HAP-1 (cell line): ENCODE results near the gene SCGB1C2.
"Not testable (repeated sequence)": the region's sequence is repeated elsewhere in the genome, so short reads cannot be mapped to it uniquely, and the experiment has no call there.

Experiments used
- DNase-seq, 2 experiments: peaks; one replicate each; pipeline ENCODE4 v3.0.0-alpha.2; 2016 to 2020; ENCODE audit warnings: low spot score in 2 of 2
- H3K27me3 ChIP-seq: fragments of 250-450 bp; sonication (Bioruptor Pico); 2 replicates; pipeline ENCODE4 v1.5.1; 2020; ENCODE audit warnings: low read depth, mild to moderate bottlenecking, moderate library complexity
- H3K36me3 ChIP-seq: fragments of 250-450 bp; sonication (Bioruptor Pico); replicated peaks from 2 replicates; pipeline ENCODE4 v1.5.1; 2020; ENCODE audit warnings: mild to moderate bottlenecking
- H3K4me1 ChIP-seq: fragments of 250-450 bp; sonication (Bioruptor Pico); 2 replicates; pipeline ENCODE4 v1.5.1; 2020; ENCODE audit warnings: mild to moderate bottlenecking
- H3K4me3 ChIP-seq: fragments of 250-450 bp; sonication (Bioruptor Pico); 2 replicates; pipeline ENCODE4 v1.5.1; 2020; ENCODE audit warnings: mild to moderate bottlenecking, moderate library complexity
- H3K9me3 ChIP-seq: fragments of 250-450 bp; sonication (Bioruptor Pico); 2 replicates; pipeline ENCODE4 v1.5.1; 2020; ENCODE audit warnings: mild to moderate bottlenecking, moderate library complexity
- in situ Hi-C: fragments of 300-500 bp; cut with MboI; formaldehyde crosslinking; loops from 3 replicates; pipeline ENCODE4 v1.14.3; 2020; ENCODE audit warnings: low sequenced_read_pairs, inconsistent platforms, mixed read lengths

SCGB1C2 gene

GRCh38 chr17:137166-137807, at the start of gene SCGB1C2:
Gene SCGB1C2, plus strand, starts transcription at chr17:137569. Its CDS starts 22 bp downstream, at chr17:137591.
- H3K9me3 ChIP-seq, H3K4me3 ChIP-seq, H3K36me3 ChIP-seq, in situ Hi-C loops, DNase-seq, H3K4me1 ChIP-seq, H3K27me3 ChIP-seq: not testable (repeated sequence)

GRCh38 chr17:113111-113510, 24.3 kb upstream of the SCGB1C2 start:
- H3K36me3 ChIP-seq, DNase-seq, H3K9me3 ChIP-seq, H3K4me1 ChIP-seq, H3K4me3 ChIP-seq, in situ Hi-C loops, H3K27me3 ChIP-seq: not testable (repeated sequence)

GRCh38 chr17:118339-118917, 18.9 kb upstream of the SCGB1C2 start:
- DNase-seq, H3K4me3 ChIP-seq, H3K9me3 ChIP-seq, H3K4me1 ChIP-seq, H3K27me3 ChIP-seq, in situ Hi-C loops, H3K36me3 ChIP-seq: not testable (repeated sequence)

- DNase-seq, H3K9me3 ChIP-seq, H3K4me3 ChIP-seq, H3K4me1 ChIP-seq, in situ Hi-C loops, H3K27me3 ChIP-seq, H3K36me3 ChIP-seq: not testable (repeated sequence)
Measured at GRCh38 chr17:133932-134331, 3.4 kb upstream of the SCGB1C2 start.

GRCh38 chr17:134332-134785, 3.0 kb upstream of the SCGB1C2 start:
- in situ Hi-C loops, H3K27me3 ChIP-seq, H3K4me3 ChIP-seq, H3K36me3 ChIP-seq, H3K9me3 ChIP-seq, H3K4me1 ChIP-seq: not testable (repeated sequence)
- peak in 1 of 2 experiments; percentile 6 for DNase-seq

- H3K36me3 ChIP-seq, H3K4me1 ChIP-seq, H3K27me3 ChIP-seq, H3K9me3 ChIP-seq, in situ Hi-C loops, DNase-seq, H3K4me3 ChIP-seq: not testable (repeated sequence)
Measured at GRCh38 chr17:135022-135421, 2.3 kb upstream of the SCGB1C2 start.

- H3K36me3 ChIP-seq, DNase-seq, H3K4me1 ChIP-seq, H3K4me3 ChIP-seq, H3K27me3 ChIP-seq, H3K9me3 ChIP-seq, in situ Hi-C loops: not testable (repeated sequence)
Measured at GRCh38 chr17:135895-136294, 1.5 kb upstream of the SCGB1C2 start.

GRCh38 chr17:136531-136930, 838 bp upstream of the SCGB1C2 start:
- in situ Hi-C loops, H3K4me3 ChIP-seq, H3K36me3 ChIP-seq, H3K4me1 ChIP-seq, H3K9me3 ChIP-seq, H3K27me3 ChIP-seq: not testable (repeated sequence)
- peak in 1 of 2 experiments; percentile 72 for DNase-seq

- H3K4me3 ChIP-seq, H3K27me3 ChIP-seq, H3K4me1 ChIP-seq, H3K9me3 ChIP-seq, H3K36me3 ChIP-seq, in situ Hi-C loops: not testable (repeated sequence)
- DNase-seq: peak in 1 of 2 experiments; percentile 2
Measured at GRCh38 chr17:139401-140205, 2.2 kb downstream of the SCGB1C2 start.

GRCh38 chr17:142102-142661, 4.8 kb downstream of the SCGB1C2 start:
- DNase-seq: peak in 1 of 2 experiments; percentile 64
- Histone ChIP-seq H3K27me3 (no peaks in the 10 kb centered on the region), H3K4me1 (no peaks in the 10 kb centered on the region), H3K4me3 (no peak overlapping the region), H3K36me3 (no peaks in the 10 kb centered on the region), H3K9me3 (no peaks in the 10 kb centered on the region)
- in situ Hi-C loops: no loop called here

- DNase-seq: peak in 1 of 2 experiments; percentile 4
- in situ Hi-C loops: no loop called here
- Histone ChIP-seq H3K9me3 (no peaks in the 10 kb centered on the region), H3K27me3 (no peaks in the 10 kb centered on the region), H3K4me3 (no peak overlapping the region), H3K4me1 (no peaks in the 10 kb centered on the region), H3K36me3 (no peaks in the 10 kb centered on the region)
Measured at GRCh38 chr17:142876-143784, 5.8 kb downstream of the SCGB1C2 start.

- Histone ChIP-seq H3K36me3 (no peaks in the 10 kb centered on the region), H3K4me3 (no peak overlapping the region), H3K4me1 (no peaks in the 10 kb centered on the region), H3K27me3 (no peaks in the 10 kb centered on the region), H3K9me3 (no peaks in the 10 kb centered on the region)
- in situ Hi-C loops: no loop called here
- peak; percentile 65 to 92 for DNase-seq
Measured at GRCh38 chr17:143785-144281, 6.5 kb downstream of the SCGB1C2 start.
